Breast epithelium (tissue), 4 donors: ENCODE measurements around the gene MACO1. TPM values are rescaled to one million over a fixed set of nuclear protein-coding genes. Genes with fewer than 3 reads are reported as not detected.

Experiments
- DNase-seq, 2 donors: peaks; one replicate each; pipeline ENCODE4 v3.0.0-alpha.2; 2019; ENCODE audit warnings: low spot score in 2 of 2
- H3K27ac ChIP-seq, 2 donors: fragments of 200-600 bp; sonication (generic) in 1 of 2; one replicate each; pipeline ENCODE4 v1.5.1; 2016 to 2019; ENCODE audit warnings: mild to moderate bottlenecking in 1 of 2
- H3K27me3 ChIP-seq, 2 donors: fragments of 200-600 bp; sonication (generic) in 1 of 2; one replicate each; pipeline versions ENCODE4 v1.5.1 to v1.6.0; 2017 to 2019; ENCODE audit warnings: control low read depth in 1 of 2, mild to moderate bottlenecking in 1 of 2
- H3K36me3 ChIP-seq: fragments of 200-600 bp; one replicate; pipeline ENCODE4 v1.5.1; 2019
- H3K4me1 ChIP-seq, 2 donors: fragments of 200-600 bp; sonication (generic); one replicate each; pipeline ENCODE4 v1.5.1; 2016 to 2019; ENCODE audit warnings: control low read depth in 1 of 2
- H3K4me3 ChIP-seq, 3 donors: fragments of 200-600 bp; sonication (generic); 1 replicate in 2 of 3; 2 replicates in 1 of 3; pipeline ENCODE4 v1.5.1; 2016 to 2019; ENCODE audit warnings: mild to moderate bottlenecking in 3 of 3, moderate library complexity in 2 of 3
- H3K9me3 ChIP-seq, 2 donors: fragments of 200-600 bp; sonication (generic) in 1 of 2; one replicate each; pipeline ENCODE4 v1.5.1; 2016 to 2019; ENCODE audit warnings: control low read depth in 1 of 2
- CTCF ChIP-seq, 3 donors: fragments of 450-650 bp; IDR thresholded peaks; one replicate each; pipeline ENCODE4 v1.5.1; 2016 to 2017; ENCODE audit warnings: antibody characterized with exemption in 3 of 3, mild to moderate bottlenecking in 3 of 3, moderate library complexity in 3 of 3
- POLR2A ChIP-seq: fragments of 450-650 bp; IDR thresholded peaks from one replicate; pipeline ENCODE4 v1.6.1; 2016; ENCODE audit warnings: antibody characterized with exemption, mild to moderate bottlenecking, moderate library complexity
- POLR2AphosphoS5 ChIP-seq, 3 donors: sonication (generic); formaldehyde crosslinking; IDR thresholded peaks; one replicate each; pipeline ENCODE4 v1.6.1; 2017; ENCODE audit warnings: antibody characterized with exemption in 3 of 3
- intact Hi-C: fragments of 100-400 bp; cut with DNase I; formaldehyde crosslinking; loops from one replicate; pipeline ENCODE4 v1.15.1; 2023; ENCODE audit warnings: low total_unique reads
- total RNA-seq, 3 donors: library from RNA; depleted of rRNA; stranded (reverse); fragments of >200 nt; gene quantifications; one replicate each; pipeline ENCODE4 v1.1.0, GENCODE V29; 2016

MACO1 gene
- total RNA-seq, 3 donors from 2014 or later = 15.0 to 24.0 (median 17.7) TPM

- H3K27ac ChIP-seq = no peak overlapping the region
- H3K27me3 ChIP-seq = no peaks in the 10 kb centered on the region
- H3K9me3 ChIP-seq = no peaks in the 10 kb centered on the region
- no peak overlapping the region for H3K4me3 ChIP-seq
- peaks cover 6% of the 10 kb centered on the region for H3K36me3 ChIP-seq
- intact Hi-C loops = no loop called here
- DNase-seq = no peak
- TF ChIP-seq POLR2AphosphoS5 (IDR thresholded peaks at IDR 0.05) (no peak), CTCF (IDR thresholded peaks at IDR 0.05) (no peak), POLR2A (no peak)
- H3K4me1 ChIP-seq = no peaks in the 10 kb centered on the region
These were observed 55.1 kb downstream of the MACO1 start for GRCh38 chr1:25485536-25486411.

- Histone ChIP-seq H3K4me3 (no peak overlapping the region), H3K36me3 (peaks cover 6% of the 10 kb centered on the region), H3K27ac (no peak overlapping the region), H3K27me3 (no peaks in the 10 kb centered on the region), H3K4me1 (no peaks in the 10 kb centered on the region), H3K9me3 (no peaks in the 10 kb centered on the region)
- no peak for DNase-seq
- TF ChIP-seq POLR2A = no peak
- intact Hi-C loops = no loop called here
These were observed 55.9 kb downstream of the MACO1 start for GRCh38 chr1:25486602-25487001.

- intact Hi-C loops = no loop called here
- no peaks in the 10 kb centered on the region for H3K4me1 ChIP-seq
- peaks cover 6% of the 10 kb centered on the region for H3K36me3 ChIP-seq
- no peak overlapping the region for H3K4me3 ChIP-seq
- no peak for DNase-seq
- no peak overlapping the region for H3K27ac ChIP-seq
- H3K9me3 ChIP-seq = no peaks in the 10 kb centered on the region
- peak in 1 of 3 donors; percentile 13 for TF ChIP-seq CTCF (IDR thresholded peaks at IDR 0.05)
- no peak for TF ChIP-seq POLR2AphosphoS5 (IDR thresholded peaks at IDR 0.05)
- no peaks in the 10 kb centered on the region for H3K27me3 ChIP-seq
These were observed 56.9 kb downstream of the MACO1 start for GRCh38 chr1:25487628-25488027.

- peaks cover 6% of the 10 kb centered on the region for H3K36me3 ChIP-seq
- no peaks in the 10 kb centered on the region for H3K9me3 ChIP-seq
- intact Hi-C loops = no loop called here
- H3K4me3 ChIP-seq = no peak overlapping the region
- DNase-seq = no peak
- H3K27me3 ChIP-seq = no peaks in the 10 kb centered on the region
- H3K4me1 ChIP-seq = no peaks in the 10 kb centered on the region
- no peak overlapping the region for H3K27ac ChIP-seq
- TF ChIP-seq POLR2A (no peak), CTCF (IDR thresholded peaks at IDR 0.05) (no peak), POLR2AphosphoS5 (IDR thresholded peaks at IDR 0.05) (no peak)
These were observed 61.6 kb downstream of the MACO1 start for GRCh38 chr1:25492323-25492722.

GRCh38 chr1:25494952-25495351 lies 64.3 kb downstream of the MACO1 start:
- intact Hi-C loops = loop anchor here (2.0 kb wide), 1 partner anchor 64 kb away; no protein-coding TSS in a partner anchor
- DNase-seq = no peak
- H3K9me3 ChIP-seq = no peaks in the 10 kb centered on the region
- H3K4me3 ChIP-seq = no peak overlapping the region
- no peaks in the 10 kb centered on the region for H3K36me3 ChIP-seq
- H3K4me1 ChIP-seq = no peaks in the 10 kb centered on the region
- TF ChIP-seq CTCF (IDR thresholded peaks at IDR 0.05) = no peak
- TF ChIP-seq POLR2A = no peak
- no peak for TF ChIP-seq POLR2AphosphoS5 (IDR thresholded peaks at IDR 0.05)
- no peaks in the 10 kb centered on the region for H3K27me3 ChIP-seq
- H3K27ac ChIP-seq = peak overlapping the region in 1 of 2 donors; percentile 3
